BE2C (cell line): ENCODE measurements around the gene SERINC3.
A peak's percentile ranks its signal among the peaks of the same experiment; 100 is the strongest.

Experiments
- DNase-seq: peaks from one replicate; pipeline ENCODE4 v3.0.0-alpha.2; 2020
- H3K27me3 ChIP-seq: fragments of 250-450 bp; sonication (Bioruptor Pico); 2 replicates; pipeline ENCODE4 v1.5.1; 2020; ENCODE audit warnings: mild to moderate bottlenecking
- H3K36me3 ChIP-seq: fragments of 250-450 bp; sonication (Bioruptor Pico); 2 replicates; pipeline ENCODE4 v1.5.1; 2020; ENCODE audit warnings: mild to moderate bottlenecking
- H3K4me1 ChIP-seq: fragments of 250-450 bp; sonication (Bioruptor Pico); 2 replicates; pipeline ENCODE4 v1.5.1; 2020
- H3K4me3 ChIP-seq: 2 replicates; pipeline ENCODE4 v1.5.1; 2011; ENCODE audit warnings: low read depth, low read length
- H3K9me3 ChIP-seq: fragments of 250-450 bp; sonication (Bioruptor Pico); 2 replicates; pipeline ENCODE4 v1.5.1; 2020
- TF ChIP-seq, protein P1 (sequence below): IDR thresholded peaks from 2 replicates; pipeline ENCODE4 v1.5.1; 2012; ENCODE audit warnings: mild to moderate bottlenecking, low read depth, low read length

The SERINC3 gene

DNA sequence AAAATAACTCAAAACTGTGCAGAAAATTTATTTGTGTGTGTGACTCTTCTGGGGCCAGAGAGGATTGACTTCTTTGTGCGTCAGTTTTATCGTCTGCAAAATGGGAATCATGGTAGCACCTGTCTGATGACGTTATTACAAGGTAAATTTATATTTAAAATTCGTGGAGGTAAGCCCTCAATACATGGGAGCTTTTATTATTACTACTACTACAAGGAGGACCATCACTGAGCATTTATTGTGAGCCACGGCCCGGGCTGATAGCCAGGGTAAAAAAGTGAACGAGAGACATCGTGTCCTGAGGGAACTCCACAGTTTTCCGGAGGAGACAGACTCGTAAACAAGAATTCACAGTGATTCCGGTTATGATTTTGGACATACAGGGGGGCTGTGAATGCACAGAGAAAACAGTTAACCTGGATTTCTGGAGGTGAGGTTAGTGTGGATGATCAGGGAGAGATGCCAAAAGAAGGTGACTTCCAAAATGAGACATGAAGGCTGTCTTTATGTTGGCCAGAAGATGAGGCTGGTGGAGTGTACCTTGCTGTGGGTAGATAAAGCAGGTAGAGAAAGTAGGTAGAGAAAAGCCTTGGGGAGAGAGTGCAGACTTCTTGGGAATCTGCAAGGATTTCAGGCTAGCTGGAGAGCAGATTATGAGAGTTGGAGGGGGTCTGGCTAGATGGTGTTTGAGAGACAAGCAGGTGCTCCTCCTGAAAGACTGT lies 10.6 kb upstream of the SERINC3 start:
- TF ChIP-seq, protein P1, sequence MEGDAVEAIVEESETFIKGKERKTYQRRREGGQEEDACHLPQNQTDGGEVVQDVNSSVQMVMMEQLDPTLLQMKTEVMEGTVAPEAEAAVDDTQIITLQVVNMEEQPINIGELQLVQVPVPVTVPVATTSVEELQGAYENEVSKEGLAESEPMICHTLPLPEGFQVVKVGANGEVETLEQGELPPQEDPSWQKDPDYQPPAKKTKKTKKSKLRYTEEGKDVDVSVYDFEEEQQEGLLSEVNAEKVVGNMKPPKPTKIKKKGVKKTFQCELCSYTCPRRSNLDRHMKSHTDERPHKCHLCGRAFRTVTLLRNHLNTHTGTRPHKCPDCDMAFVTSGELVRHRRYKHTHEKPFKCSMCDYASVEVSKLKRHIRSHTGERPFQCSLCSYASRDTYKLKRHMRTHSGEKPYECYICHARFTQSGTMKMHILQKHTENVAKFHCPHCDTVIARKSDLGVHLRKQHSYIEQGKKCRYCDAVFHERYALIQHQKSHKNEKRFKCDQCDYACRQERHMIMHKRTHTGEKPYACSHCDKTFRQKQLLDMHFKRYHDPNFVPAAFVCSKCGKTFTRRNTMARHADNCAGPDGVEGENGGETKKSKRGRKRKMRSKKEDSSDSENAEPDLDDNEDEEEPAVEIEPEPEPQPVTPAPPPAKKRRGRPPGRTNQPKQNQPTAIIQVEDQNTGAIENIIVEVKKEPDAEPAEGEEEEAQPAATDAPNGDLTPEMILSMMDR, result no peak
- H3K4me3 ChIP-seq, result peak overlapping the region; percentile 68
- no peaks in the 10 kb centered on the region for H3K27me3 ChIP-seq
- H3K4me1 ChIP-seq, result no peaks in the 10 kb centered on the region
- H3K36me3 ChIP-seq, result no peaks in the 10 kb centered on the region
- no peaks in the 10 kb centered on the region for H3K9me3 ChIP-seq
- no peak for DNase-seq

GRCh38 chr20:44528309-44528708 lies 6.4 kb upstream of the SERINC3 start:
- no peak for DNase-seq
- Histone ChIP-seq H3K27me3 (no peaks in the 10 kb centered on the region), H3K4me1 (no peaks in the 10 kb centered on the region), H3K4me3 (no peak overlapping the region), H3K36me3 (no peaks in the 10 kb centered on the region), H3K9me3 (no peaks in the 10 kb centered on the region)
- TF ChIP-seq, protein P1, result no peak

DNA sequence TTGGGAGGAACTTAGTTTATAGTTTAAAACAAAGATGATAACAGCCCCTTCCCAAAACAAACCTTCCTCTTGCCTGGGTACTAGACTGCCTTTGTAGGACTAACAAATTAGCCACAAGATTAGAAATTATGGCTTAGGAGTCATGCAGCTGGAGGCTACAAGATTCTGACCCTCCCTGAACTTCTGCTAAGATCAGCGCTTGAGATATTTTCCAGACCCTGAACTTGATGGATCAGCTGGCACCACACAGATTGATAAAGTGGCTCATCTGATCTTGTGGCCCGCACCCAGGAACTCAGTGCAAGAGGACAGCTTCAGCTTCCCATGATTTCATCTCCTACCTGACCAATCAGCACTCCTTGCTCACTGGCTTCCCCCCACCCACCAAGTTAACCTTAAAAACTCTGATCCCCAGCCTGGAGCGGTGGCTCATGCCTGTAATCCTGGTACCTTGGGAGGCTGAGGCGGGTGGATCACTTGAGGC lies 5.9 kb upstream of the SERINC3 start:
- Histone ChIP-seq H3K4me3 (no peak overlapping the region), H3K27me3 (no peaks in the 10 kb centered on the region), H3K9me3 (no peaks in the 10 kb centered on the region), H3K36me3 (no peaks in the 10 kb centered on the region), H3K4me1 (no peaks in the 10 kb centered on the region)
- TF ChIP-seq, protein P1, result no peak
- no peak for DNase-seq

GRCh38 chr20:44526129-44526528 lies 4.3 kb upstream of the SERINC3 start:
- TF ChIP-seq, protein P1, result no peak
- Histone ChIP-seq H3K9me3 (no peaks in the 10 kb centered on the region), H3K36me3 (no peaks in the 10 kb centered on the region), H3K27me3 (no peaks in the 10 kb centered on the region), H3K4me3 (no peak overlapping the region), H3K4me1 (no peaks in the 10 kb centered on the region; the same call in 1 of the 2 replicates)
- DNase-seq, result no peak

- Histone ChIP-seq H3K36me3 (no peaks in the 10 kb centered on the region), H3K4me1 (no peaks in the 10 kb centered on the region; the same call in 1 of the 2 replicates), H3K9me3 (no peaks in the 10 kb centered on the region), H3K4me3 (no peak overlapping the region), H3K27me3 (no peaks in the 10 kb centered on the region)
- no peak for DNase-seq
- TF ChIP-seq, protein P1, result no peak
Measured at GRCh38 chr20:44523746-44524145, 1.9 kb upstream of the SERINC3 start.

DNA sequence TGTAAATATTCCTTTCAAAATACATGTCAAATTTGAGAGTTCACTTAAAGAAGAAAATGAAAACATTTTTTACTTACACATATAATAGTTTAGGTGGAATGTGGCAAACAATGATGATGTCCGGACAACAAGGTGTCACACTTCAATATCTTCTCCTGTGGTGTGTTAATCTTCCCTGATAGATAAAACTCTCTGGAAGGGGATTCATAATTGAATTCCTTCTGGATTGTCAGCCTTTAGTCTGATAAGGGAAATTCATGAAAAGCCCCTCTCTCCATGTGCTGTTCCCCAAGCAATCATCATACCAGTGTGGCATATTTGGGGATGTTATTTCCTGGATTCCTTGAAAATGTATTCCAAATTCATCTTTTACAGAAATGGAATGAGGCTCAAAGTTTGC lies 971 bp upstream of the SERINC3 start:
- H3K27me3 ChIP-seq, result no peaks in the 10 kb centered on the region
- no peaks in the 10 kb centered on the region for H3K9me3 ChIP-seq
- H3K4me3 ChIP-seq, result no peak overlapping the region
- H3K36me3 ChIP-seq, result no peaks in the 10 kb centered on the region
- no peak for DNase-seq
- TF ChIP-seq, protein P1, result no peak
- no peaks in the 10 kb centered on the region; the same call in 1 of the 2 replicates for H3K4me1 ChIP-seq
